ENCODE data around the gene PRSS21.

The PRSS21 gene

DNA sequence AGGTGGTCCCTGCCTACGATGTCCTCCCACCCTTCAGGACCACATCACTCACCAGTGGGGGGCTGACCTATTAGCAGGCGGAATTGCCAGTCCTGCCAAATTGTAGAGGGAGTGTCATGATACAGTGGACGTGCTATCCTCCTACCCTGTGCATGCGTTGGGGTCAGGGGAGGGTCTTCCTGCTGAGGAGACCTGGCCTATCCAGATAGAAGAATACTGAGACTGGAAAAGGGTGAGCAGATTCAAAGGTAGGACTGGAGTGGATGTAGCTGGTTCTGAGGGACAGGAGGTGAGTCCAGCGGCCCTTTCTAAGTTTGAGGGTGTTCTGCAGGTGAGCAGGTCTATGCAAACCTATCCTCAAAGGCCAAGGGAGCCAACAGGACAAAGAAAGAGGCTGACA lies 10.8 kb upstream of the PRSS21 start:
- DNase-seq (ENCODE audit: low read depth): no peak

DNA sequence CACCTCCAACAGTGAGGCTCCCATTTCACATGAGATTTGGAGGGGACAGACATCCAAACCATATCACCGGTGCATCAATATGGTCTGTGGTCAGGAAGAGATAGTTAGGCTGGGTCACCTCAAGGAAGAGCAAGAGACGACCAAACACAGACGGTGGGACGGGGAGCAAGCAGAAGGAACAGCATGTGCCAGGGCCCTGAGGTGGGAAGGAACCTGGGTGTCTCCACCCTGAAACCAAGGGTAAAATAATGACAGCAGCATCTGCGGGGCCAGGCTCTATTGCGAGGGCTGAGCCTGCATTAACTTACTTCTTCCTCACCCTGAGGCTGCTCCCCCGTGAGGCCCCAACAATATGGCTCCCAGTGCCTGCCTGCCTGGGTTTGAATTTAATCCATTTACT lies 8.9 kb upstream of the PRSS21 start:
- DNase-seq (ENCODE audit: low read depth): no peak

DNA sequence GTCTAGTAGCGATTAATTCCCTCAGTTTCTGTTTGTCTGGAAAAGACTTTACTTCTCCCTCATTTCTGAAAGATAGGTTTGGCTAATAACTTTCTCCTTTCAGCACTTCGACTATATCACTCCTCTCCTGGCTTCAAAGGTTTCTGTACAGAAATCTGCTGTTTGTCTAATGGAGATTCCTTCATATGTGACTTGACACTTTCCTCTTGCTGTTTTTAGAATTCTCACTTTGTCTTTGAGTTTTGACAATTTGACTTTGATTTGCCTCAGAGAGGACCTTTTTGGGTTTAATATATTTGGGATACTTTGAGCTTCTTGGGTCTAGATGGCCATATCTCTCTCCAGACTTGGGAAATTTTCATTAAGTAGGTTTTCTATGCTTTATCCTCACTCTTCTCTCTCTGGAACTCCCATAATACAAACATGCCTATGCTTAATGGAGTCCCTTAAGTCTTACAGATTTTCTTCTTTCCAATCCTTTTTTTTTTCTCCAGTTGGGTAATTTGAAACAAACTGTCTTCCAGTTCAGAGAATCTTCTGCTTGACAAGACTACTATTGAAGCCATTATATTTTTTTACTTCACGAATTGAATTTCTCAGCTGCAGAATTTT lies 7.8 kb upstream of the PRSS21 start:
- no peak for DNase-seq (ENCODE audit: low read depth)

DNA sequence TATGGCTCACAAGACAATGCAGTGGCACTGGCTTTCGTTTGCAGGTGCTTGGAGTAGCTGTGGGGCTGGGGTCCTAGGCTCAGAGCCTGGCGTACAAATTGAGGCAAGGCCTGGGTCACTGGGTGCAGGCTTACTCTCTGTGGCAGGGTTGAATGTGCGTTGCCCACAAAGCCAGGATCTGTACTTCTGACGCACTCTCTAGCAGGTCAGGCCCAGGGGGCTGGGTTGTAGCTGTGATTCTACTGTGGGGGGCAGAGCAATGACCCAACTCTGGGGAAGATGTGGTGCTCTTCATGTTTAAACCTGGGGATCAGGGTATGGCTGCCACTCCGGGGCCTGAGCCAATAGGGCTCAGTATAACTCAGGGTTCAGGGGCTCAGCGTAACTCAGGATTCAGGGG lies 6.4 kb upstream of the PRSS21 start:
- no peak for DNase-seq (ENCODE audit: low read depth)

DNA sequence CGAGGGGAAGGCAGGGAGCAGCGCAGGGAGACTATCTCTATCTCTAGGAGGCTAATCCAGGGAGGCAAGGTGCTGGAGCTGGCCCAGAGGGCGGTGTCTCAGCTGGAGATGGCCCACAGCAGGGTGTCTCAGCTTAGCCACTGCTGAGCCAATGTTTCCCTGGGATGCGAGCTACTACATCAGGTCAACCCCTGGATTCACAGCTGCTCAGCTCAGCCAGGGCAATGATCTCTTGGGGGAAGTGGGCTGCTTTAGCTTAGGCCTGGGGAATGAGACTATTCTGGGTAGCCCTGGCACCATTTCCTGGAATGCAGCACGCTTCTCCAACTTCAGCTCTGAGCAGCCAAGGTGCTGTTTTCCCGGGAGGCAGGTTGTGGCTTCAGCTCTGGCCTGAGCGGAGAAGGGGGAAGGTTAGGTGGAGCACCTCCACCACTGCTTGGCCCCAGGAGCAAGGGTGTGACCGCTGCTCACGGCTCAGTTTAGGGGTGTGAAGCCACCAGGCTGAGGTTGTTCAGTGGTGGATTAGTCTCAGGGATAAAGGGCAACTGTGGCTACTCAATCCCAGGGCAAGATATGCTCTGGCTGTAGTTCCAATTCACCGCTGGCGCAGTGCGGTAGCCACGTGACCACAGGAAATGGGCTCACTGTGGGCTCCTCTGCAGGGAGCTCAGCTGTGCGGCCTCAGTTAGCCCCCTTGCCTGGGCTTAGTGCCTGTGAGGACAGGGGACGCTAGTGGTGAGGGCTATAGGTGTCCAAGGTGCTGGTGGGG lies 5.2 kb upstream of the PRSS21 start:
- DNase-seq (ENCODE audit: low read depth): no peak

DNA sequence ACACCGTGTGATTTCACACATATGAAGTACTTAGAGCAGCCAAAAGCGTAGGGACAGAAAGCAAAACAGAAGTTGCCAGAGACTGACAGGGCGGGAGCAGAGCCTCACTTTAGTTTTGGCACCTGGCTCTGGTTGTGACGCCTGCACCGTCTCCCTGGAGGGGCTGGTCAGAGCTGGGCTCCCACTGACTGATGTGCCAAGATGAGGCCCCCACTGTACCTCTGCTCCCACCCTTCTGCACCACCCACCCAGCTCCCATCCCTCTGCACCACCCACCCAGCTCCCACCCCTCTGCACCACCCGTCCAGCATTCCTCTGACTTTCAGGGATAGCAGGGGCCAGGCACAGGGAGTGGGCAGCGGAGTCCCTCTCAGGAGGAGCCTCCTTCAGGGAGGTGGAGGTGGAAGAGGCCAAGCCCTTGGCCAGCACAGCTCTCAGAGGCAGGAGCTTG lies 3.2 kb upstream of the PRSS21 start:
- no peak for DNase-seq (ENCODE audit: low read depth)

DNA sequence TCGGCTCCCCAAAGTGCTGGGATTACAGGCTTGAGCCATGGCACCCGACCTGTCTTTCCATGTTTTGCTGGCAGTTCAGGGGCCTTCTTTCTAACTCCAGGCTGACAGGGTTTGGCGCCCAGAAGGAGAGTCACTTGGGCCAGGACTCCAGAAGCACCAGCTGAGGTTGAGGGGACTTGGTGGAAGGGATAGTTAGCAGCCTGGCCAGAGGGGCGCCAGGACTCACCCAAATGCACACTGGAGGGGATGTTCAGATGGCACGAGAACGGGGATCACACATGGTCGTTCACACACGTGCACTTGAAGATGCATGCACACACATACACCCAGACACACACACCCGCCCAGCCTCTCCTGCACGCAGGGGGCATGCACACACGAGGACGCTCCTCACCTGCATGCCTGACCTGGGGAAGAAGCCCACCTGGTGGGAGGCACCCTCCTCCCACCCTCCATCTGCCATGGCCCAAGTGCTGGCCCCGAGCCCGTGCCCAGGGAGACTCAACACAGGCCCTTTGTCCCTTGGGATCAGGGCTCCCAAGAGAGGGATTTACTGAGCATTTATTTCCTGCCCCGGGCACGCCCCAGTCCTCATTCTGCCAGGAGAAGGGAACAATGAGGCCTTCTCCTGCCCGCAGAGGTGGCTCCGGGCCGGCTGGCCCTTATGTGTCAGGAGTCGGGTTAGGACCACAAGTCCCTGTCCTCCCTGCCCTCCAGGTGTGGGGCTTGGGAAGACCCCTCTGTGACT lies 2.3 kb upstream of the PRSS21 start:
- DNase-seq (ENCODE audit: low read depth): no peak

DNA sequence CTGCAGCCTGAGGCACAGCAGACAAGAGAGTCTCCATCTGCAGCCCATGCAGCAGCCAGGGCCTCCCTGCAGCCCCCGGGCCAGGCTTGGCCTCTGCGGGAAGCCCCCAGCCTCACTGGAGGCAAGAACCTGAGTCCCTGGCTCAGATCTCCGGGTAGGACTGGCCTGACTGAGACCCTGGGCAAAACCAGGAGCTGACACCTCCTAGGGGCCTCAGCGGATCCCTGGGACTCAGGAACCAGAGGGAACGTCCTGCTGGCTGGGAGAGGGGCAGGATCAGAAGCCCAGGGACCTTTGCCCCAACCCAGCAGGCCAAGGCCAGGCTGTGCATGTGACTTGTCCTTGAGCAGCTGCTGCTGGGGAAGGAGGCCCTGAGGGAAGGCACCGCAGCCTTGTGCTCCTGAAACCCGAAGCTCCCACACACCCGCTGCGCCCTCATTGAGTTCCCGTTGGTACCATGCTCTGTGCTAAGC lies 1.7 kb upstream of the PRSS21 start:
- DNase-seq (ENCODE audit: low read depth): no peak

DNA sequence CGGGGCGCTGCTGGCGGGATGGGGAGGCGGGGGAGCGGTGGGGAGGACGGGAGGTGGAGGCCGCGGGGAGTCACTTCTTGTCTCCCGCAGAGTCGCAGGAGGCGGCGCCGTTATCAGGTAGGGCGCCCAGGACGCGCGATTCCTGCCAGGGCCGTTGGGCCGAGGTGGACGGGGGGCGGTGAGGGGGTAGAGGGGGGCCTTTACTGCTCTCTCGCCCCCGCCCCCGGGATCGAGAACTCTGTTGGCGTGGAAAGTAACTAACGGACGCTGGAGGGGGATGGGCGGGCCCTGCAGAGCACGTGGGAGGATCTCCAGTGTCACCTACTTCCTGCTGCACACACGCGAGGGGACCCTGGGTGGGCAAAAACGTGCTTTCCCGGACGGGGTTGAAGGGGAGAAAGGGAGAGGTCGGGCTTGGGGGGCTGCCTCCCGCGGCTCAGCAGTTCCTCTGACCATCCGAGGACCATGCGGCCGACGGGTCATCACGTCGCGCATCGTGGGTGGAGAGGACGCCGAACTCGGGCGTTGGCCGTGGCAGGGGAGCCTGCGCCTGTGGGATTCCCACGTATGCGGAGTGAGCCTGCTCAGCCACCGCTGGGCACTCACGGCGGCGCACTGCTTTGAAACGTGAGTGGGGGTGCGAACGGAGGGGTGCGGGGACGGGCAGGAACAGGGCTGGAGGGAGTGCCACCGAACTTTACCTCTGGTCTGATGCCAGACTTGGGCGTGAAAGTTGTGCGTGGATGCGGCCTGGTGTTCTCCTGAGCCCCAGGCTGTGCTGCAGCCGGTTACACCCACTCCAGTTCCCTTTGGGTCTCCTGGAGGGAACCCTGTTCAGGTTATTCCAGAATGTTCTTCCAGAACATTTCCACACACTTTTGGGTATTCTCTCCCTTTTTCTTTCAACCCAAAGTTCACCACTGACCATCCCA lies 569 bp downstream of the PRSS21 start:
- DNase-seq (ENCODE audit: low read depth): no peak

DNA sequence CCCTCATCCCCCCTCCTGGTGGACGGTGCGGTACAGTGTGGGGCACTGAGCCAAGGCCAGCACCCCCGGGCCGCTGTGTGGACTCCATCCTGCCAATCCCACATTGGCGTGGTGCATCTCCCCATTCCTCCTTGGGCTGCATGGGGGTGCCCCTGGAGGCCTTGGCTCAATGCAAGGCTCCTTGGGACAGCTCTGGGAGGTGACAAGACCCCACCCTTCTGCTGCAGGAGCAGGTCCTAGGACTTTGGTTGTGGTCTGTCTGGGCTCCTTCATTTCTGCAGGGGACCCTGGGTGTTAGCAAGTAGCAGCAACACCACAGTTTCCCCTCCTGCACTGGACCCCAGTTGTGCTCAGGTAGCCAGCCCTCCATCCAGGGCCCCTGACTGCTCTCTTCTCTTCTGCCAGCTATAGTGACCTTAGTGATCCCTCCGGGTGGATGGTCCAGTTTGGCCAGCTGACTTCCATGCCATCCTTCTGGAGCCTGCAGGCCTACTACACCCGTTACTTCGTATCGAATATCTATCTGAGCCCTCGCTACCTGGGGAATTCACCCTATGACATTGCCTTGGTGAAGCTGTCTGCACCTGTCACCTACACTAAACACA lies 1.3 kb downstream of the PRSS21 start:
- DNase-seq (ENCODE audit: low read depth): no peak

DNA sequence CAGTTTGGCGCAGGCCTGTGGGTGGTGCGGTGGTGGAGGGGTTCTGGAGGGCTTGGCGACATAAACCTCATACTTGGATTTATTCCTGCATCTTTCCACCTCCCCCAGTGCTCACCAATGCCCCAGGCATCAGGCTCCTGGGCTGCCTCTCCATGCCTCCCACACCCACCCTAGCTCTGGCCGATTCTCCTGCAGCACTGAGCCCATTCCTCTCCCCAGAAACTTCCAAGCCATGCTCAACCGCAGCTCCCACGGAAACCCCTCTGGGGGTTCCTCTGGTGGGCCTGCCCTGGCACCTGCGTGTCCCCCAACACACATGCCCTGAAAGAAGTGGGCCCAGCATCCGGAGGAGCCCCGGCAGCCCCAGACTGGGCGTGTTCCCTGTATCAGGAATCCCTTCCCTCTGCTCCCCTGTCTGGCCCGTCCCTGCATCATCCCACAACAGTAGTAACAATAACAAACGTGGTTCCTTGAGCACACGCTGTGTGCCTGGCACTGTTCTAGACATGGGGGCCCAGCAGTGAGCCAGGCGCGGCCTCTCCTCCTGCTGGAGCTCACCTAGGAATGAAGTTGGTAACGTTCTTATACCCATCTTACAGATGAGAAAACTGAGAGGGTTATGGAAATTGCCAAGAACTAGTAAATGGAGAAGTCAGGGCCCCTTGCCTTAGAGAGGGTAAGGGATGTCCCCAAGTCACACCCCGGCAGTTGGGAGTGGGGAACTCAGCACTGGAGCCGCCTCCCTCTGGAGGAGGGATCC lies 2.3 kb downstream of the PRSS21 start:
- no peak for DNase-seq (ENCODE audit: low read depth)

DNA sequence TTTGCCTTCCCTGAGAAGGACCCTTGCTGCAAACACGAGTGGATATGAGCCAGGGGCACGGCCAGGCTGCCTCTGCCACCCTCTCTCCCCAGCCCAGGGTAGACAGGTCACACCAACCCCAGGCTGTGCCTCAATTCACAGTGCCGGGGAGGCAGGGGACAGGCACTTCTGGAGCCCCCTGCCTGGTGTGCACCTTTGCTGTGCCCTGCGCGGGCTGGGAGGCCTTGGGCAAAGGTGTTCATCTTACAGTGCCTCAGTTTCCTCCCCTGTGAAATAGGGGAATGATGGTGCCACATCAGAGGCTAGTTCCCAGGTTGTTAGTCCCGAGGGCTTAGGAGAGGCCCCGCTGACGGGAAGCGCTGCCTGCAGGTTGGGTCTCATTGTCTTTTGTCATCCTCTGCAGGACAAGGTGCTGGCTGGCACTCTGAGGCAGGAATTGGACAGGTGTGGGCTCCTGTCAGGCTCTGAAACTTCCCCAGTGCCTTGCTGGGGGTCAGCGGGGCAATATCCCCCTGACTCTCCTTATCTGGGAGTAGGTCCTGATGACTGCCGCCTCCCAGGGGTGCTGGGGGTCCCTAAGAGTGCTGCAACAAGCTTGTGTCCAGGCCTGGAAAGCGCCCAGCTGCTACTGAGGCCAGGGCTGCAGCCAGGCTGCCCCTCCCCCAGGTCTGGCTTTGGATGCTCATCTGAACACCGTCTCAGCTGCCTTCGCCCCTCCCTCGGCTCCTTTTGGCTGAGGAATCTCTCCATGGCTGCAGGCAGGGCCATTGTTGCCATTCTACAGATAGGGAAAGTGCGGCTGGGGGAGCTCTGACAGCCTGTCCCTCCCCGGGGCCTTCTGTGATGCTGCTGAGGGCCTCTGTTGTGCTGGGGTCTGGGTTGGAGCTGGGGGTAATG lies 3.1 kb downstream of the PRSS21 start:
- DNase-seq (ENCODE audit: low read depth): no peak

DNA sequence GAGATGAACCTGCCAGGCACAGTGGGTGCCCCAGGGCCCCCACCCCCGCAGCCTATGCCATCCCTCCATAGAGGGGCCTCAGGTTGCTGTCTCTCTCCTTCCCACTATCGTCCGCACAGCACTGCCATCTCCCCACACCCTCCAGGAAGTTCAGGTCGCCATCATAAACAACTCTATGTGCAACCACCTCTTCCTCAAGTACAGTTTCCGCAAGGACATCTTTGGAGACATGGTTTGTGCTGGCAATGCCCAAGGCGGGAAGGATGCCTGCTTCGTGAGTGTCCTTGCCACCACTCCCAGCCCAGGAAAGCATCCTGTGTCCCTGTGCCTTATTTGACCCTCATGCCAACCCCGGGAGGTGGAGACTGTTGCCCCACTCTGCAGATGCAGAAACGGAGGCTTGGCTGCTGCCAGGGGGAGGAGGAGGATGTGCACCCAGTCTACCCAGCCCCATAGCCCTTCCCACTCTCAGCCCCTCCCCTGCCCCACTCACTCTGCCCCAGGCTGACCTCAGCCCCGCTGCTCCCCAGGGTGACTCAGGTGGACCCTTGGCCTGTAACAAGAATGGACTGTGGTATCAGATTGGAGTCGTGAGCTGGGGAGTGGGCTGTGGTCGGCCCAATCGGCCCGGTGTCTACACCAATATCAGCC lies 3.9 kb downstream of the PRSS21 start:
- no peak for DNase-seq (ENCODE audit: low read depth)

DNA sequence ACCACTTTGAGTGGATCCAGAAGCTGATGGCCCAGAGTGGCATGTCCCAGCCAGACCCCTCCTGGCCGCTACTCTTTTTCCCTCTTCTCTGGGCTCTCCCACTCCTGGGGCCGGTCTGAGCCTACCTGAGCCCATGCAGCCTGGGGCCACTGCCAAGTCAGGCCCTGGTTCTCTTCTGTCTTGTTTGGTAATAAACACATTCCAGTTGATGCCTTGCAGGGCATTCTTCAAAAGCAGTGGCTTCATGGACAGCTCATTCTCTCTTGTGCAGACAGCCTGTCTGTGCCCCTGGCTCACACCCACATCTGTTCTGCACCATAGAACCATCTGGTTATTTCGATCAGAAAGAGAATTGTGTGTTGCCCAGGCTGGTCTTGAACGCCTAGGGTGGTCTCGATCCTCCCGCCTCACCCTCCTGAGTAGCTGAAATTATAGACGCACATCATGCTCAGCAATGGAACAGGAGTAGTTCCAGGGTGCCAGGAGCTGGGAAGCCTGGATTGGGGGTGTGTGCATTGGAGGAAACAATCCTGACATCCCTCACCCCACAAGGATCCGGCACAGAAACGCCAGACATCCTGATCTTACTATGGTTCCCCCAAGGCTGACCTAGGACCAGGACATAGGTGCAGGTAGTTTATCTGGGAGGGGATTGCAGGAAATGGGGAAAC lies 4.6 kb downstream of the PRSS21 start:
- DNase-seq (ENCODE audit: low read depth): no peak

DNA sequence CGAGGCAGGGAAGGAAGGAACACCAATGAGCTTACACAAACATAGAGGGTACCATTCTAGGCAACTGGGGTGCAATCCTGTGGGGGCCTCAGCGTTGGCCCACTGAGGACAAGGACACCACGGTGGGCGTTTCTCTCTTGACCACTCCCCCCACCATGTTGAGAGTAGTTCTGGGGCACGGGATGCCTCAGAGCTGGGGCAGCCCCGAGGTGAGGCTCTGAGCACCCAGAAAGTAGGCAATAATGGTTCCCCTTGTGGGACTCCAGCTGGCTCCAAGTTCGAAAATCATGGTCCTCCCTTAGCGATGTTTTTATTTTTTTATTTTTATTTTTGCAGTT lies 5.1 kb downstream of the PRSS21 start:
- DNase-seq (ENCODE audit: low read depth): no peak

DNA sequence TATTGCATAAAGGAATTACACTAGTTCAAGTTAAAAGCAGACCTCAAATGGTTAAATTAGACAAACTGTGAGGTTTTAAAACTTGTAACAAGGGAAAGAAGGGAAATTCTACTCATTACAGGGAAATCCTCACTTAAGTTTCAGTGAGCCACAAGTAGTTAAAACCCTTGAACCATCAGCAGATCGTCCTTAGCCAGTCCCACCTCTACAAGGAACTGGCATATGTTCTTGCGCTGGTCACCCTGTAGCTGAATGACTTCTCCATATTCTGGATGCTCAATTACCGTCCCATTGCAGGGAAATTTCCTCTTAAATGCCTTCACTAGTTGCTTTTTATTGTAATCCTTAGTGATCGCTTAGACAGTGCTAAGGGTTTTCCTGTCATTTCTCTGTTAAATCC lies 5.5 kb downstream of the PRSS21 start:
- DNase-seq (ENCODE audit: low read depth): no peak

DNA sequence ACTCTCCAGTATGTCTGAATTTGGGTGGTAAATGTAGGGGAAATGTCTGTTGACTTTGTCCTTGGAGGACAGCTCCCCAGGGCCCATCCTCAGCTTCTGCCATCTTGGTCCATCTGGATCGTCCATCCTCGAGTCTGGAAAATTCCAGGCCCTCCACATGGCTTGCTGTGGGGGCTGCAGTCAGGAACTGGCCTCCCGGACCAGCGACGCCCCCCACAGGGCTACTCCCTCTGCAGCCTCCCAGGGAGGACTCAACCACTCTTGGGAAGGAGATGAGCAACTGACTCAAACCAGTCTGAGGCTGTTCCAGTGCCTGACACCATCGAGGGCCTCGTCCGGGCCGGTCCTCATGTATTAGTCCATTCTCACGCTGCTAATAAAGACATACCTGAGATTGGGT lies 7.6 kb downstream of the PRSS21 start:
- DNase-seq (ENCODE audit: low read depth): no peak

DNA sequence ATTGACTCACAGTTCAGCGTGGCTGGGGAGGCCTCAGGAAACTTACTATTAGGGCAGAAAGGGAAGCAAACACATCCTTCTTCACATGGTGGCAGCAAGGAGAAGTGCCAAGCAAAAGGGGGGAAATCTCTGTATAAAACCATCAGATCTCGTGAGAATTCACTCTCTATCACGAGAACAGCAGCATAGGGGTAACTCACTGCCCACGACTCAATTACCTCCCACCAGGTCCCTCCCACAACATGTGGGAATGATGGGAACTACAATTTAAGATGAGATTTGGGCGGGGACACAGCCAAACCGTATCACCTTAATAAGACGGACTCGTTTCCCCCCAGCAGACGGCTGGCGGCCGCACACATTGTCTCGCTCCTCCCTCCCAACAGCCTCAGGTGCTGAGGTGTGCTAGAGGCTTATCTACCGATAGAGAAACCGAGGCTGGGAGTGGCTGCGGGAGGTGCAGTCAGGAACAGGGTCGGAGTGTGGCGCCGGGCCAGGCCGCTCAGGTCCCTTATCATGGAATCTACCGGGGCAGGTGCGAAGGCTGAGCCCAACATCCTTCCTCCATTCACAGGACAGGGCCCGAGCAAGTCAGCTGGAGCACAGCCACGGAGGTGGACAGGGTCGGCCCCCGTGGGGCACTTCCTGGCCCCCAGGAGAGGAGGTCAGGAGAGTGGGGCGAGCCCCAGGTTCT lies 8.2 kb downstream of the PRSS21 start:
- DNase-seq (ENCODE audit: low read depth): no peak
